Measurements from ENCODE around the gene ZNF367.
A peak's percentile ranks its signal among the peaks of the same experiment; 100 is the strongest.

Gene ZNF367

GRCh38 chr9:96418083-96418919 is at the start of gene ZNF367:
Gene ZNF367, minus strand, starts transcription at chr9:96418370. Its CDS starts 338 bp downstream, at chr9:96418032.
- DNase-seq: peak; percentile 97

GRCh38 chr9:96467784-96468183 is 49.6 kb upstream of the ZNF367 start:
- no peak for DNase-seq

GRCh38 chr9:96464426-96464825 is 46.3 kb upstream of the ZNF367 start:
- no peak for DNase-seq

- DNase-seq: no peak
Observed at GRCh38 chr9:96462541-96462940, 44.4 kb upstream of the ZNF367 start.

GRCh38 chr9:96461336-96461735 is 43.2 kb upstream of the ZNF367 start:
- no peak for DNase-seq

GRCh38 chr9:96460882-96461281 is 42.7 kb upstream of the ZNF367 start:
- no peak for DNase-seq

GRCh38 chr9:96460470-96460869 is 42.3 kb upstream of the ZNF367 start:
- no peak for DNase-seq

GRCh38 chr9:96459268-96460007 is 41.3 kb upstream of the ZNF367 start:
- no peak for DNase-seq

- DNase-seq: no peak
Observed at GRCh38 chr9:96458226-96458625, 40.1 kb upstream of the ZNF367 start.

- DNase-seq: no peak
Observed at GRCh38 chr9:96457266-96457665, 39.1 kb upstream of the ZNF367 start.

GRCh38 chr9:96453625-96454024 is 35.5 kb upstream of the ZNF367 start:
- no peak for DNase-seq

GRCh38 chr9:96450613-96451528 is 32.7 kb upstream of the ZNF367 start:
- no peak for DNase-seq

GRCh38 chr9:96449845-96450612 is 31.9 kb upstream of the ZNF367 start, which contains the start of gene HABP4:
Gene HABP4, plus strand, starts transcription at chr9:96450169. Its CDS starts 111 bp downstream, at chr9:96450280.
- DNase-seq: peak; percentile 95

- DNase-seq: no peak
Observed at GRCh38 chr9:96449523-96449844, 31.3 kb upstream of the ZNF367 start.

GRCh38 chr9:96448546-96449170 is 30.5 kb upstream of the ZNF367 start:
- DNase-seq: no peak

- DNase-seq: no peak
Observed at GRCh38 chr9:96447406-96447805, 29.2 kb upstream of the ZNF367 start.

- no peak for DNase-seq
Observed at GRCh38 chr9:96442491-96442890, 24.3 kb upstream of the ZNF367 start.

GRCh38 chr9:96441798-96442445 is 23.8 kb upstream of the ZNF367 start:
- DNase-seq: no peak

- DNase-seq: no peak
Observed at GRCh38 chr9:96440671-96441199, 22.6 kb upstream of the ZNF367 start.

GRCh38 chr9:96437454-96437853 is 19.3 kb upstream of the ZNF367 start:
- no peak for DNase-seq

Data from NCI-H774 (cell line).